NK-92 (cell line): ENCODE measurements around the gene SIX1.

Experiments
- DNase-seq: peaks from one replicate; lab custom pipeline; 2025; ENCODE audit not compliant: unreplicated experiment; lab: John Stamatoyannopoulos, UW

SIX1 gene

GRCh38 chr14:60655898-60656685 is 6.8 kb upstream of the SIX1 start:
- no peak for DNase-seq

- DNase-seq: no peak
These were observed 6.0 kb upstream of the SIX1 start for GRCh38 chr14:60655119-60655897.

GRCh38 chr14:60654334-60654821 is 5.1 kb upstream of the SIX1 start:
- DNase-seq: no peak

GRCh38 chr14:60653701-60654161 is 4.5 kb upstream of the SIX1 start:
- no peak for DNase-seq

- DNase-seq: no peak
These were observed 3.7 kb upstream of the SIX1 start for GRCh38 chr14:60652674-60653651.

GRCh38 chr14:60651796-60652673 is 2.8 kb upstream of the SIX1 start:
- no peak for DNase-seq

- no peak for DNase-seq
These were observed 2.0 kb upstream of the SIX1 start for GRCh38 chr14:60651086-60651795.

GRCh38 chr14:60650373-60650961 is 1.2 kb upstream of the SIX1 start:
- no peak for DNase-seq

- no peak for DNase-seq
These were observed 647 bp upstream of the SIX1 start for GRCh38 chr14:60649875-60650372.

- no peak for DNase-seq
These were observed 886 bp downstream of the SIX1 start for GRCh38 chr14:60648249-60648933.

- DNase-seq: no peak
These were observed 1.4 kb downstream of the SIX1 start for GRCh38 chr14:60647837-60648248.

- no peak for DNase-seq
These were observed 2.0 kb downstream of the SIX1 start for GRCh38 chr14:60647081-60647836.

GRCh38 chr14:60646226-60646818 is 3.0 kb downstream of the SIX1 start:
- no peak for DNase-seq

GRCh38 chr14:60645126-60645741 is 4.0 kb downstream of the SIX1 start:
- no peak for DNase-seq

- no peak for DNase-seq
These were observed 4.6 kb downstream of the SIX1 start for GRCh38 chr14:60644666-60645065.

- DNase-seq: no peak
These were observed 5.6 kb downstream of the SIX1 start for GRCh38 chr14:60643463-60644314.
